HG03139 (cell line): ENCODE measurements around the gene C16orf90.

Source experiments
- ATAC-seq: cut with Tn5 transposase; IDR thresholded peaks from one replicate; pipeline ENCODE4 v1.9.1; 2021; ENCODE audit not compliant: unreplicated experiment

The C16orf90 gene

GRCh38 chr16:3467921-3468320 is 27.4 kb downstream of the C16orf90 start:
- ATAC-seq = no peak

GRCh38 chr16:3467182-3467581 is 28.1 kb downstream of the C16orf90 start:
- no peak for ATAC-seq

- ATAC-seq = no peak
Observed at GRCh38 chr16:3465911-3466584, 29.2 kb downstream of the C16orf90 start.

DNA sequence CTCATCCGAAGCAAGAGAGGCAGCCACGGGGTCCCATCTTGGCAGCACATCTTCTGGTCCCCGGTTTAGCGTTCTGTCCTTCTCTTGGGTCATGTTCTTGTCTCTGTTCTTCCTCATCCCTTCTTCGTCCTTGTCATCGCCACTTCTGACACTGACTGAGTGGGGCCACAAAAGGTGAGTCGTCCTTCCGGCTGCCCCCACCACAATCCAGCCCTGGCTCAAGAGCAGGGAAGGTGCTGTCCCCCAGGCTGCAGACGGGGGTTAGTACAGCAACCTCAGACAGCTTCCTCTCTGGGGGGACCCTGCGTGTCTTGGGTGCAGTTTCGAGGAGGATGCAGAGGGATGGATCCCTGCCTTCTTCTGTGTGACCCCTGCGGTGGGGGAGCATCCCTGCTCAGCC is 30.0 kb downstream of the C16orf90 start:
- no peak for ATAC-seq

GRCh38 chr16:3461151-3461550 is 34.1 kb downstream of the C16orf90 start:
- no peak for ATAC-seq

DNA sequence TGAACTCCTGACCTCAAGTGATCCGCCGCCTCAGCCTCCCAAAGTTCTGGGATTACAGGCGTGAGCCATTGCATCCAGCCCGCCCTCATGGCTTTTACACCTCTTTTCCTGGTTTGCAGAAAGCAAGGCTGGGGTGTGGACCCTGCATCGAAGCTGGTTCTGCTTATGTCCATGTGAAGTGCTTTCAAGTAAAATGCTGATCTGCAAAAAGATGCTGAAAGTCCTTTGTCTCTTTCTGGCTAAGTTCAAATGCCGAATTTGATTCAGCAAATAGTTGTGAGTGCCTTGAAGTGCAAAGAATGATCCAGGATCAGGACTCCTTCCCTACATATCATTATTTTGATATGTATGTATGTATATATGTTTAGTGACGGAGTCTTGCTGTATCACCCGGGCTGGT is 34.7 kb downstream of the C16orf90 start:
- no peak for ATAC-seq

- ATAC-seq = no peak
Observed at GRCh38 chr16:3460121-3460520, 35.2 kb downstream of the C16orf90 start.

DNA sequence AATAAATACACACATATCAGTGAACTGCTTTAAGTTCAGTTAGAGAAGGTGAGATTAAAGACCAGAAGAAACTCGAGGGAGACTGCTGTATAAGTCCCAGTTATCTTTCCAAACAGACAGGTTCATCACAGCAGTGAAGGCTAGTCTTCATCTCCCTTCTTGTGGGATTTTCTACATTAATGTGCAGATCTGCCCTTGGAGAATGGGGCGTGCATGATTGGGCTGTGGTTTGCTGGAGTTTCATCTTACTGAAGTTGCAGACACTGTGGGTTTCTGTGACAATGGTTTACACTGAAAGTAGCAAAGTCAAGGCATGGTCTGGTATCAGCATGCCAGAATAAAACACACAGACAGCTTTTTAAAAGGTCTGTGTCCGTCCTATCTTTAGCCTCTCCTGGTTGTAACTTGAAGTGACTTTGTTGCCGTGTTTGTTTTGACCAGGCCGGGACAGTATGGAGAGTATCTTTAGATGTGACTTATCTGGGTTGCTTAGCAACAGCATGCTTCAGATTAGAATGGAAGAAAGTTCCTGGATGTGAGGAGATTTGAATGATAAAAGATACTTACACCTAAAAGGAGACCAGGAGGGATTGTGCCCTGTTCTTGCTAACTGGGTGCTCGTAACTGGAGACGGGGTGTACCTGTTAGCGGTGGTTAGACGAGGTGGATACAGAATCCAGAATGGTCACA is 35.7 kb downstream of the C16orf90 start:
- no peak for ATAC-seq

DNA sequence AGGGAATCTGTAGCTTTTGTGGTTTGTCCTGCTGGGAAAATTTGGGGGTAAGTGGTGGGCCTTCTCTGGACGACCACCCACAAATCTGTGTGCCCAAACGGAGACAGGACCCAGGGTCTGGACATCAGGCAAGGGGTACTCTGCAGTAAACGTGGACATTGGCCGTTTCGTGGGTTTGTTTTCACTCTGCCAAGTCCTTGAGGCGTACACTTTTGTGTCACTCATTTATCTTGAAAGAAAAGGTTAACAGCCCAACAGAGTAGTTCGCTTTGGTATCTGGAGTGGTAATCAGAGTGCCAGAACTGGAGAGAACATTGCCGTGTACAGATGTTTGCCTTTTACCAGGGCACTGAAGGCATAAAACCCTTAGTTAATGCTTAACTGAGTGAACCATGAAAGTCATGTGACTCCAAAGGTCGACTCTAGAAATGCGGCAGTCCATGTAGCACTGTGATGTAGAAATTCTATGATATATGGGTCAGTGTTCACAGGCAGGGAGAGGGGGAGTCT is 36.4 kb downstream of the C16orf90 start:
- no peak for ATAC-seq

- ATAC-seq = peak; percentile 16
Observed at GRCh38 chr16:3458278-3458851, 36.9 kb downstream of the C16orf90 start.

DNA sequence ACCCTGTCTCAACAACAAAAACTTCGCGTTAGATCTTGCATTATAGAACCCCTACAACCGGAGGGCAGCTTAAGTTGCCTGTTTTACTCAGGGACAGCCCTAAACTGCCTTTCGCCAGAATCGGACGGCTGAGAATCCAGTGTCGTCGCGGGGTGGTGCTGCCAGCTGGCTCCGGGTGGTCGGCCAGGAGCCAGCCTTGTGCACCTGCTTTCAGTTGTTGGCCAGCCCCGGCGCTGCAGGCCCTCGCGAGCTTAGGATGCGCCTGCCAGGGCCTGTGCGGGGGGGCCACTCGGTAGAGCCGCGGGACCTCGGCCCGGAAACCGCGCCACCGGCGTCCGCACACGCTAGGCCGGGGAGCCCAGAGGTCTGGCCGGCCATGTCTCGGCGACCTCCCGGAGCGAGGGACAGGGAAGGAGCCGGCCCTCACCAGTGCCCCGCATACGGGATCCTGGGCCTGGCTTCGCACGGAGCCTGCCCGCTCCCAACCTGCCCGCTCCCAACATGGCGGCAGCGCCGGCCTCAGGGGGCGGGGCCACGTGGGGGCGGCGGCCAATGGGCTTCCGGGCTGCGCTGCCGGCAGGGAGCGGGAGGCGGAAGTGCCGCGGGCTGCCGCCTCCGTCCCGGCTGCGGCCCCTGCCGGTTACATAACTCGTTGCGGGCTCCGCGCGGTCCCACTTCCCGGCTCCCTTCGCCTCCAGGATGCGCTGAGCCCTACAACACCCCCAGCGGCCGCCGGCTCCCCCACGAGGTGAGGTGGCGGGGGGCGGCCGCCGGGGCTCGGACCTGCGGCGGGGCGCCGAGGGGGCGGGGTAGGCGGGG is 37.6 kb downstream of the C16orf90 start:
- ATAC-seq = peak; percentile 51

DNA sequence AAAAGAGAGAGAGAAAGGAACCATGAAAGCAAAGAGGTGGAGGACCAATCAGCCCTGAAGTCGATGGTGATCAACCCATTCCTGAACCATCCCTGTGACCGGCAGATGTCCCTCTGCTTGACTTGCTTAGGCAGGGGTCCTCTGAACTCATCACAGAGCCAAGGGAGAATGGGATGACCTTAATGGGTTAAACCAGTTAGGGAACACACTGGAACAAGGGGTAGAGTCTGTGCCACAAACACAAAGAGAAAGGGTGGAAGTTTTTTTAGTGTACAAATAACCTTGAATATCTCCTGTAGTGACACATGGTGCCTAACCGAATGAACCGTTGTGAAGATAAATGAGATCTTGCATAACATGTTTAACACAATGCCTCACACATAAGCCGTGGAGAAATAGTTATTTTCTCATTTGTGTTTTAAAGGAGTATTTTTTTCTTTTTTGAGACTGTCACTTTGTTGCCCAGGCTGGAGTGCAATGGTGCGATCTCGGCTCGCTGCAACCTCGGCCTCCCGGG is 40.6 kb downstream of the C16orf90 start:
- ATAC-seq = no peak

DNA sequence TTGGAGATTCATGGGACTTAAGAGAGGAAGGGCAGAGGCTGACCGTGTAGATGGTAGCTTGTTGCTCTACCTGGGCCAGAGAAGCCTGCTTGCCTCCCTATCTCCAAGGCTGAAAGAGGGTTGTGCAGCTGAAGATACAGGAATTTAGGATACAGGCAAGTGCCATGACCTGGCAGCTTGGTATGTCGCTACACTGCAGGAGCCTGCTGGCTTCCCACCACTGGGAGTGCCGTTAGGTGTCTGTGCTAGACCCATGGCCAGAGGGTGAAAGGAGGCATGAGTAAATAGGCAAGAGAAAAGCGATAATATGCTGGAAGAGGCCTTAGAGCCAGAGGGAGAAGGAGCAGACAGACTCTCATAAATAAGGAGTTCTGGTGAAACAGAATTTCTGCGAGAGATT is 41.2 kb downstream of the C16orf90 start:
- ATAC-seq = no peak

DNA sequence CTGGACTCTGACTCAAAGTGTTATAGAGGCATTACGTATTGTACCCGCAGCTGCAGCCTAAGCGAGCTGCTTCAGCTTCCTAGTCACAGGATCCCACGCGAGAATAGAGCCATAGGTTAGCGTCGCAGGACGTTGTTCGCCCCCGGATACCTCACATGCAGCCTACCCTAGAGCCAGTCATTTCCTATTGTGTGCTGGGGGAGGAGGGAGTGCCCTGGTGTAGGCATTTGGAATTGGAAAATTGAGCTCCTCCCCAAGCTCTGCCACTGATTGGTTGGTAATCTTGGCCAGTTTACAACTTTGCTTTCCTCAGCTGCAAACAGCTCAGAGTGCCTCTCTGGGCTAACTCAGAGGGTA is 51.3 kb downstream of the C16orf90 start:
- peak; percentile 13 for ATAC-seq
